Measurements from ENCODE around the gene COX20.
"Not testable (repeated sequence)": the region's sequence is repeated elsewhere in the genome, so short reads cannot be mapped to it uniquely, and the experiment has no call there.

COX20 gene

GRCh38 chr1:244835276-244836134 lies at the start of gene COX20:
COX20 (plus strand) TSS chr1:244835658; CDS start chr1:244835715, 57 bp downstream.
- peak within 1 kb of the TSS; percentile 100 for H3K27ac ChIP-seq
- no peak for TF ChIP-seq CTCF (conservative IDR thresholded peaks at IDR 0.05)

- TF ChIP-seq CTCF (conservative IDR thresholded peaks at IDR 0.05) = no peak
- H3K27ac ChIP-seq = no peak overlapping the region
These were observed 46.8 kb upstream of the COX20 start for GRCh38 chr1:244788493-244789275.

GRCh38 chr1:244789276-244789580 lies 46.2 kb upstream of the COX20 start:
- no peak for TF ChIP-seq CTCF (conservative IDR thresholded peaks at IDR 0.05)
- no peak overlapping the region for H3K27ac ChIP-seq

- no peak for TF ChIP-seq CTCF (conservative IDR thresholded peaks at IDR 0.05)
- H3K27ac ChIP-seq = no peak overlapping the region
These were observed 45.7 kb upstream of the COX20 start for GRCh38 chr1:244789731-244790130.

GRCh38 chr1:244791061-244791460 lies 44.4 kb upstream of the COX20 start:
- no peak overlapping the region for H3K27ac ChIP-seq
- no peak for TF ChIP-seq CTCF (conservative IDR thresholded peaks at IDR 0.05)

- TF ChIP-seq CTCF (conservative IDR thresholded peaks at IDR 0.05) = no peak
- no peak overlapping the region for H3K27ac ChIP-seq
These were observed 43.1 kb upstream of the COX20 start for GRCh38 chr1:244792188-244792850.

GRCh38 chr1:244794071-244794470 lies 41.4 kb upstream of the COX20 start:
- H3K27ac ChIP-seq = no peak overlapping the region
- no peak for TF ChIP-seq CTCF (conservative IDR thresholded peaks at IDR 0.05)

- H3K27ac ChIP-seq = not testable (repeated sequence)
These were observed 40.9 kb upstream of the COX20 start for GRCh38 chr1:244794516-244794915.
